Stimulated activated CD4-positive, alpha-beta T cell treated with anti-CD3 and anti-CD28 coated beads, Interleukin-1b, Interleukin-23, amount 100 ng/mL, for 48 hours (primary cell): ENCODE results near the gene TLR6.

Source experiments
- DNase-seq: peaks from one replicate; pipeline ENCODE4 v3.0.0-alpha.2; 2020

TLR6 gene

GRCh38 chr4:38868059-38868960 is 11.7 kb upstream of the TLR6 start:
- DNase-seq: no peak

- no peak for DNase-seq
Measured at GRCh38 chr4:38867478-38868058, 11.0 kb upstream of the TLR6 start, which contains the start of gene FAM114A1. Gene FAM114A1 (plus strand): TSS chr4:38867806. CDS start chr4:38878079, 10,273 bp downstream.

GRCh38 chr4:38866973-38867477 is 10.4 kb upstream of the TLR6 start:
- no peak for DNase-seq

- no peak for DNase-seq
Measured at GRCh38 chr4:38865445-38865844, 8.8 kb upstream of the TLR6 start.

- no peak for DNase-seq
Measured at GRCh38 chr4:38861791-38862190, 5.2 kb upstream of the TLR6 start.

- peak; percentile 63 for DNase-seq
Measured at GRCh38 chr4:38860788-38861424, 4.3 kb upstream of the TLR6 start.

- DNase-seq: no peak
Measured at GRCh38 chr4:38859501-38859900, 2.9 kb upstream of the TLR6 start.

GRCh38 chr4:38858097-38858420 is 1.4 kb upstream of the TLR6 start:
- no peak for DNase-seq

- peak; percentile 44 for DNase-seq
Measured at GRCh38 chr4:38857354-38858096, 908 bp upstream of the TLR6 start.

GRCh38 chr4:38856046-38856445 is 571 bp downstream of the TLR6 start:
- DNase-seq: no peak

- no peak for DNase-seq
Measured at GRCh38 chr4:38855466-38855865, 1.2 kb downstream of the TLR6 start.

GRCh38 chr4:38846015-38846414 is 10.6 kb downstream of the TLR6 start:
- DNase-seq: no peak

GRCh38 chr4:38842994-38843393 is 13.6 kb downstream of the TLR6 start:
- DNase-seq: no peak

GRCh38 chr4:38837849-38838248 is 18.8 kb downstream of the TLR6 start:
- DNase-seq: no peak

- no peak for DNase-seq
Measured at GRCh38 chr4:38837334-38837733, 19.3 kb downstream of the TLR6 start.

- no peak for DNase-seq
Measured at GRCh38 chr4:38834570-38834969, 22.0 kb downstream of the TLR6 start.

- no peak for DNase-seq
Measured at GRCh38 chr4:38832624-38833528, 23.7 kb downstream of the TLR6 start.

- DNase-seq: no peak
Measured at GRCh38 chr4:38832206-38832605, 24.4 kb downstream of the TLR6 start.

- DNase-seq: no peak
Measured at GRCh38 chr4:38831653-38832052, 25.0 kb downstream of the TLR6 start.

GRCh38 chr4:38829237-38829636 is 27.4 kb downstream of the TLR6 start:
- DNase-seq: no peak

- DNase-seq: no peak
Measured at GRCh38 chr4:38823766-38824165, 32.9 kb downstream of the TLR6 start.

GRCh38 chr4:38822748-38823303 is 33.8 kb downstream of the TLR6 start:
- DNase-seq: no peak
